Epithelial cell of prostate (primary cell): Measurements from ENCODE around the gene PTPRM.

ENCODE experiments used
- DNase-seq: peaks from one replicate; pipeline ENCODE4 v3.0.0-alpha.2; 2011; ENCODE audit warnings: low read depth, low spot score
- H3K27ac ChIP-seq: fragments of 450-650 bp; 2 replicates; pipeline ENCODE4 v1.5.1; 2017; ENCODE audit warnings: mild to moderate bottlenecking

Gene PTPRM

GRCh38 chr18:7566244-7566566 is 911 bp upstream of the PTPRM start:
- no peak for DNase-seq
- H3K27ac ChIP-seq = peak overlapping the region; percentile 58

- DNase-seq = no peak
- H3K27ac ChIP-seq = peak overlapping the region; percentile 58
Measured at GRCh38 chr18:7567474-7568425, 634 bp downstream of the PTPRM start.

GRCh38 chr18:7568426-7568825 is 1.3 kb downstream of the PTPRM start:
- H3K27ac ChIP-seq = peak overlapping the region; percentile 58
- DNase-seq = no peak

GRCh38 chr18:7571626-7572025 is 4.5 kb downstream of the PTPRM start:
- DNase-seq = no peak
- no peak overlapping the region for H3K27ac ChIP-seq

GRCh38 chr18:7572822-7573221 is 5.7 kb downstream of the PTPRM start:
- no peak for DNase-seq
- no peak overlapping the region for H3K27ac ChIP-seq

- peak overlapping the region; percentile 64 for H3K27ac ChIP-seq
- no peak for DNase-seq
Measured at GRCh38 chr18:7575465-7576028, 8.4 kb downstream of the PTPRM start.

- peak overlapping the region; percentile 64 for H3K27ac ChIP-seq
- no peak for DNase-seq
Measured at GRCh38 chr18:7576077-7576476, 9.0 kb downstream of the PTPRM start.

- peak overlapping the region; percentile 64 for H3K27ac ChIP-seq
- DNase-seq = no peak
Measured at GRCh38 chr18:7576685-7577084, 9.6 kb downstream of the PTPRM start.

GRCh38 chr18:7577706-7578105 is 10.6 kb downstream of the PTPRM start:
- DNase-seq = no peak
- no peak overlapping the region for H3K27ac ChIP-seq

GRCh38 chr18:7579176-7579917 is 12.2 kb downstream of the PTPRM start:
- no peak overlapping the region for H3K27ac ChIP-seq
- no peak for DNase-seq

GRCh38 chr18:7579918-7580542 is 12.9 kb downstream of the PTPRM start:
- no peak overlapping the region for H3K27ac ChIP-seq
- DNase-seq = no peak

- DNase-seq = no peak
- no peak overlapping the region for H3K27ac ChIP-seq
Measured at GRCh38 chr18:7584646-7585275, 17.6 kb downstream of the PTPRM start.

- no peak overlapping the region for H3K27ac ChIP-seq
- no peak for DNase-seq
Measured at GRCh38 chr18:7585276-7585670, 18.2 kb downstream of the PTPRM start.

GRCh38 chr18:7586379-7586778 is 19.3 kb downstream of the PTPRM start:
- no peak for DNase-seq
- no peak overlapping the region for H3K27ac ChIP-seq

GRCh38 chr18:7590826-7591560 is 23.9 kb downstream of the PTPRM start:
- no peak overlapping the region for H3K27ac ChIP-seq
- no peak for DNase-seq

- H3K27ac ChIP-seq = no peak overlapping the region
- no peak for DNase-seq
Measured at GRCh38 chr18:7592305-7593071, 25.4 kb downstream of the PTPRM start.

GRCh38 chr18:7593218-7593819 is 26.2 kb downstream of the PTPRM start:
- H3K27ac ChIP-seq = no peak overlapping the region
- no peak for DNase-seq

GRCh38 chr18:7596147-7596546 is 29.0 kb downstream of the PTPRM start:
- H3K27ac ChIP-seq = no peak overlapping the region
- no peak for DNase-seq
